Mammary microvascular endothelial cell (primary cell): ENCODE measurements around the gene TAS2R38. TPM values are rescaled to one million over a fixed set of nuclear protein-coding genes. Genes with fewer than 3 reads are reported as not detected.

Experiments used
- total RNA-seq: library from RNA; depleted of rRNA; stranded (reverse); fragments of >200 nt; gene quantifications from 2 replicates; pipeline ENCODE4 v1.2.3, GENCODE V29; 2015

TAS2R38 gene
- total RNA-seq = not detected in 2 replicates

GRCh38 chr7:141973673-141974072 lies at the start of gene TAS2R38:
Gene TAS2R38, minus strand, starts transcription at chr7:141973773. Its CDS starts 84 bp downstream, at chr7:141973689.

GRCh38 chr7:141946796-141947195 lies 26.8 kb downstream of the TAS2R38 start, which contains the start of gene CLEC5A:
Gene CLEC5A, minus strand, starts transcription at chr7:141946974. Its CDS starts 682 bp downstream, at chr7:141946292.

Other genes starting within 250 kb of the TAS2R38 start
- gene SSBP1, start 235.4 kb downstream of the TAS2R38 start, total RNA-seq = 246 and 316 TPM in 2 replicates
- gene TAS2R3, start 209.7 kb downstream of the TAS2R38 start, total RNA-seq = not detected in 2 replicates
- not detected in 2 replicates for gene TAS2R4, start 197.1 kb downstream of the TAS2R38 start, total RNA-seq
- gene TAS2R5, start 183.6 kb downstream of the TAS2R38 start, total RNA-seq = 0.10 TPM in 1 of 2 replicates, not detected in the other
- gene PRSS37, start 132.3 kb downstream of the TAS2R38 start, total RNA-seq = not detected in 2 replicates
- gene OR9A4, start 57.4 kb downstream of the TAS2R38 start, total RNA-seq = not detected in 2 replicates
- not detected in 2 replicates for gene CLEC5A, start 26.8 kb downstream of the TAS2R38 start, total RNA-seq
- under 0.01 and 0.13 TPM in 2 replicates for gene MGAM, start 22.1 kb upstream of the TAS2R38 start, total RNA-seq
- not detected in 2 replicates for gene MGAM2, start 137.9 kb upstream of the TAS2R38 start, total RNA-seq